Epithelial cell of umbilical artery (primary cell): ENCODE measurements around the gene ACKR4. TPM values are rescaled to one million over a fixed set of nuclear protein-coding genes. Genes with fewer than 3 reads are reported as not detected.

Experiments
- total RNA-seq: library from RNA; depleted of rRNA; stranded (reverse); fragments of >200 nt; gene quantifications from 2 replicates; pipeline ENCODE4 v1.2.3, GENCODE V29; 2014

Gene ACKR4
- 0.32 and 3.6 TPM in 2 replicates for total RNA-seq

DNA sequence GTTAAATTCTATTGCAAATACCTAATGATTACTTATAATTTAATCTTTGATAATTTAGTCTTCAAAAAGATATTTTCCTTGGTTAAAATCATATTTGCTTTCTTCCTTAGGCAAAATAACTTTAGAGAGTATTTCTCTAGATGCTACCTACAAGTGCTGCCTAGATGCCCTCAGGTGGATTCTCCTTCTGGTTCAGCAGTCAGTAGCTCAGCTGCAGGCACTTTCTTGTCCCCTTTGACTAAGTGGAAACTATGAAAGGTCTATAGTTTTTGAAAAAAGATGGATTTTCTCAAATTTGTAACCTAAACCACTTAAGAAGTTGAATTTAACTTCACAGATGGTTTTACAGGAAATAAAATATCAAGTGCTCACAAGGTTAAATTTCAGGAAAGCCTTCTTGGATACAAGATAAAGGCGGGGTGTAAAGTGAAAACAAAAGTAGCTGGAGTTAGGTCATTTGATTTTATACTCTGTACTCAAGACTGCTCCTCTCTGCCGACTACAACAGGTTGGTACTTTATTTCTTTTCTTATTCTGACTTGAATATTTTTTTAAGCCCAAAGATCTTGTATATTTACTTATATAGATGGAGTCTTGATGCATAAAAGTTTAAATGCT, at the start of gene ACKR4:
TSS of gene ACKR4 (plus strand) at position 455 of the 618 bp plus-strand sequence. CDS start 3,128 bp downstream, outside the sequence.

Other genes starting within 250 kb of the ACKR4 start
- 49.7 and 58.1 TPM in 2 replicates for gene DNAJC13, start 179.8 kb upstream of the ACKR4 start, total RNA-seq
- gene ACAD11, start 62.5 kb downstream of the ACKR4 start, total RNA-seq: 13.0 and 22.0 TPM in 2 replicates
- 35.7 and 57.4 TPM in 2 replicates for gene UBA5, start 63.1 kb downstream of the ACKR4 start, total RNA-seq
- 19.3 and 20.1 TPM in 2 replicates for gene NPHP3, start 125.1 kb downstream of the ACKR4 start, total RNA-seq